ENCODE data around the gene CHN2.

Gene CHN2

DNA sequence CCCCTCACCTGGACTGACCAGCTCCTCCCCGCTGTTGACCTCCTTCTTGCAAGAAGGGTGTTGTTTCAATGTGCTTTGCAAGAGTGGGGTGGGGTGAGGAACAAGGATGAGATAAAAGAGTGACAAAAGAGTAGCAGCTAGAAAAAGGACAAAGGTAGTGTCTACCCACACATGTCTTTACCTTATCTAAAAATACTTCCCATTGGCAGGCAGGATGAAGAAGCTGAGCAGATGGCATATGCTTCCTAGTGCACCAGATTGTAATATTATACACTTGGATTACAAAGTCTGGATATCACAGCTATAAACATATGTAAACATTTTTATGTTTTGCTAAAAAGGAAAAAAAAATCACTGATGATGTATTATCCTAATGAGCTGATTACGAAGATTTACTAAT lies 34.5 kb downstream of the CHN2 start:
- DNase-seq: no peak

DNA sequence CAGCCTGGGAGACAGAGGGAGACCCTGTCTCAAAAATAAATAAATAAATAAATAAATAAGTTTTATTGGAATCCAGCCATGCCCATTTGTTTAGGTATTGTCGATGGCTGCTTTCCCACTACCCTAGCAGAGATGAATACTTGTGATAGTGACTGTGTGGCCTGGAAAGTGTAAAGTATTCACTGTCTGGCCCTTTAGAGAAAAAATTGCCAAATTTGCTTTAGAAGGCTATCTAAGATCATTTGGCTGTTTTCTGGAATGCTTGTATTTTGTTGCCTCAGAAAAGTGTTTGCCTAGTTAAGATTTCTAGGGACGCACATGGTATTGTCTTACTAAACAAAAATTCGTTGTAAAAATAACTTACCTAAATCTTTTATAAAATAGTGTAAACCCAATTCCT lies 35.4 kb downstream of the CHN2 start:
- no peak for DNase-seq

DNA sequence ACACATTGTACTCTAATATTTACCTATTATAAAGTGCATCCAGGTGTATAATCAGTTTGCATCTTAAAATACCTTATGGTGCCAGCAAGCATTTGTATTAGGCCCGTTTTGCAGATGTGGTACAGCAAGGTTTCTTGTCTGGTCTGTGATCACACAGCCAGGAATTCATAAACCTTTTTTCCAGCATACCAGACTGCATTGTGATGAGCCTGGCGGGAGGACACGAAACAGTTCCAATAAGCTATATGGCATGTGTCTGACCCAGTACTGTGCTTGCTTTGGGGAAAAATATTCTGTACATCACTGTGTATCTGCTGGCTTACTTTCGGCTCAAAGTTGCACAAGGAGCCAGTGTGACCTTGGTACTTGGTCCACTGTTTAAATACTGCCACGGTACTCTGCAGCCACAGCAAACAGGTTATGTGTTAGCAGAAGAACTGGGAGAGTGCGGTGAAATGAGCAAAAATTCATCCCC lies 36.3 kb downstream of the CHN2 start:
- DNase-seq: no peak

DNA sequence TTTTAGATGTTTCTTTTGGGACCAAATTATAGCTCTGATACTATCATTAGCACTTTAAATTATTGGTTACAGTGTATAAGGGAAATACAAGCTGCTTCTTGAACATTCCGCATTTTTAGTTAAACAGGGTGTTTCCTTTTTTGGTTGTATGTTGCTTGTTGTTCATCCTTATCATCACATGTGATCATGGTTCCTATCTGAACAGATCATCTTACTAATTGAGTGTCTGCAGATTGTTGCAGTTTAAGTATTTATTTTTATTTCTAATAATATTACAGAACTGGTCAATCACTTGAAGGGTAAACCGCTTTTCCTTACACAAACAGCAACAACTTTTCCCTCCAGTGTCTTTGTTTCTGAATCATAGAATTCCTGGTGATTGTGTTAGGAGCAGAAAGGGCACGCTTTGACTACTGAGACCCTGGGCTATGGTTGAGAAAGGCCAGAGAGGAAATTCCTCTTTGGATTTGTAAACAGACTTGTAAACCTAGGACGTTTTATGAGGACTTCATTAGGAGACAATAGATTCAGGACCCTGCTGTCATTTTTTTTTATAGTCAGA lies 37.2 kb downstream of the CHN2 start:
- DNase-seq: no peak

DNA sequence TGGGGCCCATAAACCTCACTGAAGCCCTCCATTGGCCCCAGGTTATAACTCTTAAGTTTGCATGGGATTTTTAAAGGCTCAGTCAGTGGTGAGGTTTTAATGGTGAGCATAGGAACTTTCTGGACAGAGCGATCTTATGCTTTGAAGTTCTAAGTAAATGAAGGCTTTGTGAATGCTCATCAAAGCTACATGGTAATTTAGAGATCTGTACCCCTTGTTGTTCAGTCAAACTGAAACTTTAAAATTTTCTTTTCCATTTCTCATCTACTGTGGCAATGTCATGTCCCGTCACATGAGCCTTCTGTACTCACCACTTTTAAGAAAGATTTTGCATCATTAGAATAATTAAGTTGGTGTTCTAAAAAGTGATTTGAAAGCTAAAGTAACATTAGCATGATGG lies 39.9 kb downstream of the CHN2 start:
- DNase-seq: no peak

DNA sequence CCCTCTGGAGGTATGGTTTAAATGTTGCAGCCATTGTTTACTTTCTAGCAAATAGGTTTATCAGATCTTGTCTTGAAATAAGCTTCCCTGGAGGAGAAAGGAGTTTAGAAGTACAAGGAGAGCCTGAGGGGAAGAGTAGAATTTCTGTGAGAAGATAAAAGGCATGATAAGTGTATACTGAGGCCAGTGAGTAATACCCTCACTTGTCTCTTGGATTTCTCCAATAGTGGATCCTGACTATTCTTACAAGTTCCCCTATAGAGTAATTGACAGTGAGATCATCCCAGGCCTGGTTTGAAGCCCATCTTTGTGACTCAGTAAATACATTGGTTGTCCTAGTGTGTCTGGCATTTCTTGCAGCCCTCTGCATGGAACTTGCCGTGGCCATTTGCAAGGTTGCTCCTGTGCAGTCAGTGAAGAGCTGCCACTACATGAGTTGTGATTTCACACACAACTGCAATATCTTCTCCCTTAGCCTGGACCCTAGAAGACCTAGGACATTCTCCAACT lies 41.6 kb downstream of the CHN2 start:
- no peak for DNase-seq

DNA sequence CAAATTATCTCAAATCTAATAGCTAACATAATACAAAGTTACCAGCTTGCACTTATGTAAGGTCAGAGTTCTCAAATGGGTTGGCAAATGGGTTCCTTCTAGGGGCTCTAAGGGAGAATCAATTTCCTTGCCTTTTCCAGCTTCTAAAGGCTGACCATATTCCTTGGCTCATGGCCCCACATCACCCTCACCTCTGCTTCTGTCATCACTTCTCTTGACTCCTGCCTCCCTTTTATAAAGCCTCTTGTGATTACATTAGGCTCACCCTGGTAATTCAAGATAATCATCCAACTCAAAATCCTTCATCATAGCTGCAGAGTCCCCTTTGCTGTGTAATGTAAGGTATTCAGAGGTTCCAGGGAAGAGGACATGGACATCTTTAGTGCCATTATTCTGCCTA lies 42.1 kb downstream of the CHN2 start:
- no peak for DNase-seq

DNA sequence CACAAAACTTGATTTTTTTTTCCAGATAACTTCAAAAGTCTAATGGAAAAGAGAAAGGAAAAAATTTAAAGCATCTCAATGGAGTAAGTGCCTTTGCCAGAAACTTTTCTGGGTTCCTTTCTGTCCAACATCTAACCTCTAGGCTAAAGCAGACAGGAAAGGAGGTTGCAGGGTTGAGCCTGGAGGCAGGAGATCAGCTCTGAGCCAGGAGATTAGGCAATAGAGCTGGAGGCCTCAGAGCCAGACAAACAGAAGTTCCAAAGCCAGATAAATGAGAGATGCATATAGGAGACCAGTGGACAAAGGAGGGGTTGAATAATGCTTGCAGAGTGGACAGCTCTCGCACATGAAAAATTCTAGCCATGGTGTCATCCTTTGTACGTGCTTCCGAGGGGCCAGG lies 42.9 kb downstream of the CHN2 start:
- DNase-seq: no peak

DNA sequence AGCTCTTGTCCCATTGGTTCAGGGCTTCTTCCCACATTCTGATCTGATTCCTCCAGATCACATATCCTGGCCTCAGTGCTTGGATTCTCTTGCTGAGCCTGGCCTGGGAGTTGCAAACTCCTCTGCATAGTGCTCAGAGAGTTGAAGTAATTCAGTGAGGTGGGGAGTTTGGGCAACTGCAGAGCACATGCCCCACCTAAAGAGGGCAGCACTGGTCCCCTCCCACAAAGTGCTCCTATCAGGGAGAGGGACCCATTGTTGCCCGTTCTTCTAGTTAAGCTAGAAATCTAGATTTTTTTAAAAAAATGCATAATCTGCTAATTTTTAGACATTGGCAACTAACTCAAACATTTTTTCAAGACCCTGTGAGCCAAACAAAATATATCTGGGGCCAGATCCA lies 45.1 kb downstream of the CHN2 start:
- DNase-seq: no peak

DNA sequence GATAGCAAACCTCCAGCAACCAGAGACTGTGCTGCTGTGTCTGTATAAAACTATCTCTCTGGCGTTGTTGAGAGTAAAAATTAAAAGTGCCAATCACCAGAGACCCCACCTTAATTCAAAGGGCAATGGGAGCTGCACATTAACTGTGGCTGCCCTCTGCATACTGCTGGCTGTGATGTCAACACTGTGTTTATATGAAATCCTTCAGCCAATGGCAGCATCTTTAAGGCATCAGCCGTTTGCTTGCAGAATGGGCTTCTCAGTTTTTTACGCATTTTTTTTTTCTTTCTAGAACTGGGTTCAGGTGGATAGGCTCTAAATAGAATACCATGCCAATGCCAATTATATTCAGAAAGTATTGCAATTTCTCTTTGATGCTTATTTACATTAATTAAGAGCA lies 47.7 kb downstream of the CHN2 start:
- no peak for DNase-seq

DNA sequence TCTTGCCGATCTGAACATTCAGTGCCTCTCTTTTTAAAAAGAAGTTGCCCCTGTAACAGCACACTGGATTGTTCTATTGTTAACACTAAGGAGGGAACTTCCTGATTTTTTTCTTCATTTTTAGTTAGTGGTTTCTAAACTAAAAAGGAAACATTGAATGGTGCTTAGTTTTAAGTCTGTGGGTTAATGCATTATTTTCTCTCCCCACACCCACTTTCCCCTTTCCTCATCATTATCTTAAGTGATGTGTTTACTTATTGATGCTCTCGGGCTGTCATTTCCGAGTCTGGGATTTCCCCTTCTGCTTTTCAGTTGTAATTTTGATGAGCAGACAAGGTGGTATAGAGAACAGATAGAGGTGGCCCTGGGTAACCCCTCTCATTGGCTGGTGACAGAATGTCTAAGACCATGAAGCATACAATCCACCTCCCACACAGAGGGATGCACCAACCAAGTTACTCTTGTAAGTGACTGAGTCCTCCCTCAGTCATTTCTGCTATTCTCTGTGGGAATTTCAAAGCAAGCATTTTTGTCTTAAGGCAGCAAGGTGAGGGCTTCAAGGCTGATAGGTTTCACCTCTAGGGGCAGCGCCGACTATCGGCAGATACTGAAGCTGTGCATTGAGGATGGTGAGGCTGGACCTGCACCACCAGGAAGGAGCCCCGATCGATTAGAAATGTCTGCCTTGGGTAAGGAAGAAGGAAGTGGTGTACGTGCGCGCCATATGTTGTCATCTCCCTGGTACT lies 49.5 kb downstream of the CHN2 start:
- no peak for DNase-seq

DNA sequence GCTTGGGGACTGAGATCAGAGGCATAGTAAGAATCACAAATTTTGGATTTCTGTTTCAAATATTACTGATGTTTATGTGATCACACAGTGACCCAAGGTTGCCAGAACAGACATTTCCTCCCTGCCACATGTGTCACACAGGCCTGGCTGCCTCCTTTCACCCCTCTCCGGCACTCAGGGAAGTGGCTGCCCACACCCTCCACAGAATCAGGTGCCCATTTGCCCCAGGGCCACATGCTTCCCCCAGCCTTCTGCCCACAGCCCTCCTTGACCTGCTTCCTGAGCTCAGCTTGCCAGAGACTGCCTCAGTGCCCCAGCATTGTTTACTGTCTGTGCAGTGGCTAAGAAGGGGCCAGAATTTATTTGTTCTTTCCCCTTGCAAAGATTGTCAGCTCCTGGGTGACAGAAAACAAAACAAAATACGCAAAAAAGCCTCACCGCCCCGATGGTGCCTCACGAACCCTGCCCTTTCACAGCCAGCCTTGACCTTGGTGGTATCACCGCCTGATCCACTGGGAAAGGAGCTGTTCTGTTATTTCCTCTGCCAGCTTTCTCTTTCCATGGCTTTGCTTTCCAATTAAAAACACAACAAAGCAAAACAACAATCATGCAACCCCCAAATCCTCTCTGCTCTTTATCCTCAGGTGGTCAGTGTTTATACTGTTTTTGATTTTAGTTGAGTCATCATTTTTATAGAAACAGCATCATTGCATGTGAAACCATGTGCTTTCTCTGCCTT lies 52.8 kb downstream of the CHN2 start:
- no peak for DNase-seq

DNA sequence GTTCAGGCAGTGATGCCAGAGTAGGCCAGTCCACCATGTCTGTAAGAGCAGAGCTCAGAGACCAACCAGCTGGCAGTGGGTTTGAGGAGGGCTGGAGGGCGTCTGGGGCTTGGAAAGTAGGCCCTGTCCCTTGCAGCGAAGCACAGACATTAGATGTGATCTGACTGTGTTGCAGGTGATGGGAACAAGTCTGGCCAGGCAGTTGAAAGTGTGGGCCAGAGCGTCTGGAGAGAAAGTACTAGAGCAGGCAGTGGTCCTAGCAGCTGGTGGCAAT lies 53.3 kb downstream of the CHN2 start:
- no peak for DNase-seq

DNA sequence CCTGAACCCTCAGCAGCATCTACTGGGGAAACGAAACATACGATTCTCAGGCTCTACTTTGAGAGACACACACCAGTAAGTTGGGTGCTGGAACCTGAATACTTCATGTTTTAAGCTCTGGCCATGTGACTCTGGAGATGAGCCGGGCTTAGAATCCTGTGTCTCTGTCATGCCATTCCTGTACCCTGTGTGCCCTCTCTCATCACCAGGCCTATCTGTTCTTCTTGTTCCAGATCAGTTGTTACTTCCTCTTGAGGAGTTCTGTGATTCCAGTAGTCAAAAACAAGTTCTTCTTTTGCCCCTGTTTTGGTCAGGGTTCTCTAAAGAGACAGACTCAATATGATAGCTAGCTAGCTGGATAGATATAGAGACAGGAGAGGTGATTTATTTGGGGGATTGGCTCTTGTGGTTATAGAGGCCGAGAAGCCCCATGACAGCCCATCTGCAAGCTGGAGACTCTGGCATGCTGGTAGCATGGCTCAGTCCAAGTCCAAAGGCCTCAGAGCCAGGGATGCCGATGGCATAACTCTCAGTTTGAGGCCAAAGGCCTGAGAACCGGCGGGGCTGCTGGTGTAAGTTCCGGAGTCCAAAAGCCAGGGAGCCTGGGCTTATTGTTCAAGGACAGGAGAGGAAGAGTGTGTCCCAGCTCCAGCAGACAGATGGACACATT lies 54.3 kb downstream of the CHN2 start:
- DNase-seq: no peak

DNA sequence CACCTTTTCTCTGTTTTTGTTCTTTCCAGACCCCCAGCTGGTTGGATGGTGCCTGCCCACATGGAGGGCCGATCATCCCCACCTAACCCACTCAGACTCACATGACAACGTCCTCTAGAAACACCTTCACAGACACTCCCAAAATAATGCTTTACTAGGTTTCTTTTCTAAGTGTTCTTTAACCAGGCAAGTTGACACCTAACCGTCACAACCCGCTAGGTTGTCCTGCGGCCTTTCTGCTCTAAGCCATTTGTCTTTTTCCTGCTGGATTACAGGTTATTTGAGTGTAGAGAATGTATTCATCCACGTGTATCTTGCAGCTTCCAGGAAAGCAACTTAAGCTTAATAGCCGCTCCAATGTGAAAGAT lies 54.8 kb downstream of the CHN2 start:
- DNase-seq: no peak

DNA sequence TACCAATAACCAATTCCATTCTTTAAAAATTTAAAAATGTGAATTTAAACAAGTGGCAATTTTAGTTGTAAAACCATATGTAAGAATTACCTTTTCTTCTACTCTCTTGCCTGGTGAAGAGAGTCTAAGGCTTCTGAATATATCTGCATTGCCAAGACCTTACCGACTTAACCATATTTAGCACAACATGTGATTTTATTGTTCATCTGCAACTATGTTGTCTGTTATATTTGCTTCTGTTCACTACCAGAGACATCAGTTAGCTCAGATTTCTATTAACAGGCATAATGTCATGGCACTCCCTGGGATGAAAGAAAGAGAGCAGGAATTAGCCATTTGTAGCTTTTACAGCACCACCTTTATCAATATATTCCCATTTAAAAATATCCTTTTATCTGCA lies 55.3 kb downstream of the CHN2 start:
- no peak for DNase-seq

DNA sequence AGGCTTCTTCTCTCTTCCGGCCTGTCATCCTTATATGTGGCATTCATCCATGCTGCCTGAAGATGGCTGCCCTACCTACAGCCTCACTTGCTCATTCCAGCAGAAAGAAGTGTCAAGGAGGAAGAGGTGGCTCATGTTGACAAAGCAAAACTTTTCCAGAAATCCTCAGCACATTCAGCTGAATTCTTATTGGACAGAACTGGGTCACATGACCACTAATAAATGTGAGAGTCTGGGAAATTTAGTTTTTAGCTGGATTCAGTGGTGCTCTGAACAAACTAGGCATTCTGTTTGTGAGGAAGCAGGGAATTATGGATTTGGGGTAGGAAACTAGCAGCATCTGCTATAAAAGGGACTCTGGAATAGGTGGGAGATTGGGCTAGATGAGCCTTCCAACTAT lies 58.6 kb downstream of the CHN2 start:
- no peak for DNase-seq

DNA sequence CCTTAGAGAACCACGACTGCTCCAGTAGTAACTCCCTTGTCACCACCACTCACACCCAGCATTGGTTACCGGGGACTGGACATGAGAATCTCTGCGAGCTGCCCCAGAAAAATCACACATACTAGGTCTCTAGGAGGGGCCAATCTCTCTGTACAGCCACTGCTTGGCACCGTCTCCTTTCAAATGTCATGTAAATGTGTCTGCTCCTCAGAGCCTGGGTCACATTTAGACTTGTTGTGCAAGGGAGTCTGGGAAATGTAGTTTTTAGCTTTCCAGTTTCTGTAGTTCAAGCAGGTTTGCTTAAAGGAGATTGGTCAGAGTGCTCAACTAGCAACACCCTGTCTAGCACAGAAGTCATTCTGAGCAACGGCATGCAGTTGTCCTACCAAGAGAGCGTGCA lies 60.0 kb downstream of the CHN2 start:
- DNase-seq: no peak

DNA sequence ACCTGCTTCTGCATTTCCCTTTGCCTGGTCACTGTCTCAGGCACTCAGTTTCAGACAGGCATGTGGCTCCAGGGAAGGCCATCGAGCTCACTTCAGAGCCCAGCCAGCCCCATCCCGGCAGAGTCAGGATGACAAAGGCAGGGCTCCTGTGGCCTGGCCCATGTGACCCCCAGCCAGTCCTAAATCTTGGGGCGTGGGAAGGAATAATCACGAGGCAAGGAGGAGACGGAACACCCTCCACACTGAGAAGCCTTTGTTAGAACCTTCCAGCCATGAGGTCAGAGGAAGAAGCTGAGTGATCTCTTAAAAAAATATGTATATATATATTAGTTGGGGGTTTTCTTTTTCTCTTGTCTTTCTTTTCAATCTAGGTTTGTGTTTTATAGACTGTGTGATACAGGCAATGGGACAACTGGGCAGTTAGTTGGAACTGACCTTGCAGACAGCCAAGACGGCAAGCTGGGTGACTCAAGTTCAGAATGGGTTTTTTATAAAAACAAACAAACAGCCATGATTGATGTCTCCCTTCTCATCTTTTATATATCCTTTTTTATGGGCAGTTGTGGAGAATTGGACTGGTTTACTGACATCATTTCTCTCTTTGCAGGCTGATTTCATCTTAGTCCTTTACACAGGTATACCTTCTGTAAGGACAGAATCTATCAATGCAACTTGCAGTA lies 60.8 kb downstream of the CHN2 start:
- no peak for DNase-seq

DNA sequence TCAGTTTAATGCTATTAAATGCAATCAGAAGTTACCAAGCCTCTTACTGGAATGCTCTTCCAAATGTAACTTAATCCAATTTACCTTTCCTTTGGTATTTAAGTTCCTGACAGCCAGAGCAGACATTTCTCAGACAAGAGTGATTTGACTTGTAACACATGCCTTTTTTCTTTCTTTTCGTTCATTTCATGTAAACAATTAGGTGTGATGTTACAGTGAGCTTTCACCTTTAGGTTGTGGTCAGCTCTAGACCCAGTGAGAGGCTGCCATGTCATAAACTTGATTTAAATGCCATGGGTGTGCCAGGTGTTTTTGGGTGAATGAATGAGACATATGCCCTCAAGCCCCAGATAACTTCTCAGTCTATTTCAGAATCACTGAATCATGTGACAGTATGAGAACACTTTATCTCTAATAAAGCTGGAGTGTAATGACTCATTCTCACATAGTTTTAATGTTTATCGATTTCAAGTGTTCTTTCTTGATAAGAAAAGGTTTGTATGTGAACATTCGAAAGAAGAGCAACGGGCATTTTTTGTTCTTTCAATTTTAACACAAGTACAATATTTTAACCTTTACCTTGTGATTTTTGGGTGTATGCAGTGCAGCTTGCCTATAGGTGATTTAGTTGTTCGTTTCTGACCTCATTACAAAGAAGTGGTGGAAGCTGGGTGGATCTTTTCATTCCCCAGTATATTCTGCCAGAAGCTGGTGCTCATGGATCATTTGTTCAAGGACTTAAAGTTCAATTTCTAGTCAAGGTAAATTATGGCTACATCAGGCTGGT lies 61.5 kb downstream of the CHN2 start:
- DNase-seq: no peak

DNA sequence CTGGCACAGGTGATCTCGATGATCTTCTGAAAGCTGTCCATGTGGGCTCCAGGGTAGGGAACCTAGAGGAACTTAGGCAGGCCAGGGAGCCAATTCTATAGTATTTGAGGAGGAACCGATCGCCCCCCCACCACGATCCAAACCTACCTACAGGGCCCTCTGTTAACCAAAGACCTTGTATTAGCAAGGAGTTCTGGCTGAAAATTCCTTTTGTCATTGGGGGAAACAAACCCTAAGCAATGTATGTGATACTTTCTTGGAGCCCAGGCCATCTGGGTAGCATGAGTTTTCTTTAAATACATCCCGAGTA lies 62.1 kb downstream of the CHN2 start:
- DNase-seq: no peak

DNA sequence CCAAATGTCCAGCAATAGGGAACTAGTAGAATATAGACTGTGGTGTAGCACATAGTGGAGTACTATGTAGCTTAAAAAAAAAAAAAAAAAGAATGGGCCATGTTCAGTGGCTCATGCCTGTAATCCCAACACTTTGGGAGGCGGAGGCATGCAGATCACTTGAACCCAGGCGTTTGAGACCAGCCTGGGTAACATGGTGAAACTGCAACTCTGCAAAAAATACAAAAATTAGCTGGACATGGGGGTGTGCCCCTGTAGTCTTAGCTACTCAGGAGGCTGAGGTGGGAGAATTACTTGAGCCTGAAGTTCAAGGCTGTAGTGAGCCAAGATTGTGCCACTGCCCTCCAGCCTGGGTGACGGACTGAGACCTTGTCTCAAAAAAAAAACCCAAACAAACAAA lies 64.4 kb downstream of the CHN2 start:
- no peak for DNase-seq
